Right ventricle myocardium inferior (tissue), 1 donor: ENCODE results near the gene ICAM3. TPM values are rescaled to one million over a fixed set of nuclear protein-coding genes. Genes with fewer than 3 reads are reported as not detected.

Source experiments
- ATAC-seq: fragments of 200-7000 bp; cut with Tn5 transposase; one replicate; pipeline ENCODE4 v1.9.1; 2020; ENCODE audit warnings: mild to moderate bottlenecking, moderate library complexity
- DNase-seq: peaks from one replicate; pipeline ENCODE4 v3.0.0; 2021; ENCODE audit errors: missing footprints
- intact Hi-C: fragments of 100-400 bp; cut with DNase I; formaldehyde crosslinking; loops from one replicate; pipeline ENCODE4 v1.11.0; 2022
- total RNA-seq: library from RNA; stranded (reverse); fragmentation: NEBNext Ultra II Directional; extraction: Animal tissue kit (Norgen Biotek cat#: 25700); gene quantifications from one replicate; pipeline ENCODE4 v1.2.1, GENCODE V29; 2021
- donor health status: DM: no; HTN: yes; CAD: no; lungs with severe emphysema.

Gene ICAM3
- total RNA-seq, 1 donor from 2014 or later = 36.7 TPM

DNA sequence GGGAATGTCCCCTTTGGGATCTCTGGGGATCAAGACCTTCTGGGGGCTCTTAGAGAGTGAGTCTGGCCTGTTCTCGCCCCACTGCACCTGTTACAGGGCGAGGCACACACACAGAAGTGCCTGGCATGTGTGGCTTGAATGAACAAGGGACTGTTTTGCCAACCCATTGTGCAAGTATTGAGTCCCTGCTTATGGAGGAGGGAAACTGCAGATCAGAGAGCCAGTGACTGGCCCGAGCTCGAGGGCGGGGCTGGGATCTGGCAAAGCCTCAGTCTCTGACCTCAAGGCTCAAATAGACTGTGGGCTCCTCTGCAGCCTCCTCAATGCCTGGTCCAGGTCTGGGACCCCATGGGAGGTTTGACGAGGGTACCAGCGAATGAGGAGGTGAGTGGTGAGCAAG lies 11.6 kb downstream of the ICAM3 start:
- peak; percentile 6 for DNase-seq
- intact Hi-C loops = no loop called here
- ATAC-seq = no peak

DNA sequence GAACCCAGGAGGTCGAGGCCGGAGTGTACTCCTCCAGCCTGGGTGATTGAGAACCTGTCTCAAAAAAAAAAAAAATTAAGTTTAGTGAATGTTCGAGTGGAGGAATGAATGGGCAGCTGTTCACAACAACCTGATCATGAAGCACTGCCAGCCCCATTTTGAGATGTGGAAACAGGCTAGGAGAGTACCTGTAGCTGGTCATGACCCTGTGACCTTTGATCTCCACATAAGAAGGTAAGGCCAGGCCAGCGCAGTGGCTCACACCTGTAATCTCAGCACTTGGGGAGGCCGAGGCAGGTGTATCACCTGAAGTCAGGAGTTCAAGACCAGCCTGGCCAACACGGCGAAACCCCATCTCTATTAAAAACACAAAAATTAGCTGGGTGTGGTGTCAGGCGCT lies 13.7 kb downstream of the ICAM3 start:
- intact Hi-C loops = no loop called here
- ATAC-seq (no peak), DNase-seq (no peak)

DNA sequence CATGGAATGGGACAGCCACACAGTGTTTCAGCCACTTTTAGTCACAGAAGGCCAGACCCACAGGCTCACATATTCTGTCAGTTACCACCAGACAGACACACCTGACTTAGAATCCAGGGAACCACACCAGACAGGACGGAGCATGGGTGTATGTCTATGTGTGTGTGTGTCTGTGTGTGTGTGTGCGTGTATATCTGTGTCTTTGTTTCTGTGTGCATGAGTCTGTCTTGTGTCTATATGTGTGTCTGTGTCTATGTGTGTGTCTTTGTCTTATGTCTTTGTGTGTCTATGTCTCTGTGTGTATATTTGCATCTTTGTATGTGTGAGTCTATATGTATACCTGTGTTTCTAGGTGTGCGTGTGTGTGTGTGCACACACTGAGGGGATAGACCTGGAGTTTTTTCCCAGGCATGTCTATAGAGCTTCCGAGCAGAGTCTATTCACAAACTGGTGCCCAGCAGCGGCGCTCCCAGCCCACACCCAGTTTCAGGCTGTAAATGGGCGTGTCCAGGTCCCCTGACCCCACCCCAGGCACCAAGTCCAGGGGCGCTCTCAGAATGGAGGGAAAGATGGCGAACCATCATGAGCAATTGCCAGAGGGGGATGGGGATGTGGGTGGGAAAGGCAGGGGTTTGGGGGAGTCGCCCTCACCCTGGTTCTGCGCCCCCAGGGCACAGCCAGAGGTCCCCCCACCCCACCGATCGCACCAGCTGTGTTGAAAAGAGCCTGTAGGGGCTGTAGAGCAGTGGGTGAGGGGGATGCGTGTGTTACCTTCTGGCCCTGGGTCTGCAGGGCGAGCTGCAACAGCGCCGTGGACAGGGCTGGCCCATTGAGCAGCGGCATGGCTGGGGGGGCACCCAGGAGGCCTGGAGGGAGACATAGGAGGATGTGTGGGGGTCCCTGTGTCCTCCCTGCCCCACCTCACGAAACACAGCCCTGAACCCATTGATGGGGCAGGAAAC lies 17.3 kb downstream of the ICAM3 start:
- ATAC-seq (no peak), DNase-seq (peak; percentile 53)
- intact Hi-C loops = no loop called here

- ATAC-seq (no peak), DNase-seq (peak; percentile 52)
- intact Hi-C loops = no loop called here
Observed at GRCh38 chr19:10321417-10321797, 18.0 kb downstream of the ICAM3 start.

GRCh38 chr19:10320602-10321416 lies 18.6 kb downstream of the ICAM3 start:
- ATAC-seq (no peak), DNase-seq (peak; percentile 28)
- intact Hi-C loops = no loop called here

GRCh38 chr19:10318807-10319682 lies 20.4 kb downstream of the ICAM3 start:
- peak; percentile 50 for DNase-seq
- intact Hi-C loops = no loop called here
- ATAC-seq = no peak

- ATAC-seq (no peak), DNase-seq (peak; percentile 32)
- intact Hi-C loops = no loop called here
Observed at GRCh38 chr19:10317857-10318462, 21.5 kb downstream of the ICAM3 start.

- intact Hi-C loops = no loop called here
- DNase-seq (peak; percentile 45), ATAC-seq (no peak)
Observed at GRCh38 chr19:10317045-10317856, 22.2 kb downstream of the ICAM3 start.

DNA sequence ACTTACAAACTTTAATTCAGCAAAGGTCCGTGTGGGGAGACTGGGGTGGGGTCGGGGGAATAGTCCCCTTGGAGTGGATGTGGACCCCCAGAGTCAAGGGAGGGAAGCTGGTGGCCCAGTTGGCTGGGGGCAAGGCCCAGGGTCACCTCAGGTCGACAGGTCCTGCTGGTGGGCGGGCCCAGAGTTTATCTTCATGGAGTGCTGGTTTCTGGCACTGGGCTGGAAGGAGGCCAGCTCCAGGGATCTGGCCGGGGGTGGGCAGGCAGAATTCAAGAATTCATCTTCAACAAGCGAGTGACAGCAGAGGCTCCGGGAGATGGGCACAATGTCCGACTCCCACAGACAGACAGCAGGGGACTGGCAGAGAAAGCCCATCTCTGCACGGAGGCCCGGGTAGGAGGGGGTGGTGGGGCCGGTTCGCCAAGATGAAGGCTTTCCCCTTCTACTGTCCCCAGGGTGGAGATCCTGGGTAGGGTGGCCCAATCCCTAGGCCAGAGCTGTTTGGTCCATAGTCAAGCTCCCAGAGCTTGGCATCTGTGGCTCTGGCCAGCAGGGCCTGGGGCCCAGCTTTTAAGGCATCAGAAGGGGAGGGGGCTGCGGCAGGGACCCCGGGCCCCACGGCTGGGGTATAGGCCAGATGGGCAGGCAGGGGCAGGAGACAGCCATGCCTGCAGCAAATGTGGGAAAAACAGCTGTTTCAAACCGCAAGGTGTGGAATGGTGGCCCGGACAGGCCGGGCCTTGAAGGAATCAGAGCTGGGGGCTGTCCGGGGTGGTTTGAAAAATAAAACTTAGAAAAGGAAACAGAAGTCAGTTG lies 23.0 kb downstream of the ICAM3 start:
- DNase-seq (peak; percentile 41), ATAC-seq (no peak)
- intact Hi-C loops = no loop called here

GRCh38 chr19:10315335-10316214 lies 23.8 kb downstream of the ICAM3 start, which contains the start of gene FDX2:
TSS of gene FDX2 (minus strand) at chr19:10316015. CDS start at chr19:10315996, 19 bp downstream.
- intact Hi-C loops = no loop called here
- peak; percentile 89 for ATAC-seq
- peak; percentile 94 for DNase-seq

GRCh38 chr19:10309423-10309822 lies 30.0 kb downstream of the ICAM3 start, which contains the start of gene ZGLP1:
TSS of gene ZGLP1 (minus strand) at chr19:10309815.
- ATAC-seq = no peak
- DNase-seq = peak; percentile 11
- intact Hi-C loops = no loop called here

GRCh38 chr19:10306327-10306726 lies 33.1 kb downstream of the ICAM3 start:
- intact Hi-C loops = no loop called here
- DNase-seq = peak; percentile 13
- no peak for ATAC-seq

- DNase-seq (peak; percentile 74), ATAC-seq (peak; percentile 47)
- intact Hi-C loops = no loop called here
Observed at GRCh38 chr19:10305139-10305806, 34.2 kb downstream of the ICAM3 start.

DNA sequence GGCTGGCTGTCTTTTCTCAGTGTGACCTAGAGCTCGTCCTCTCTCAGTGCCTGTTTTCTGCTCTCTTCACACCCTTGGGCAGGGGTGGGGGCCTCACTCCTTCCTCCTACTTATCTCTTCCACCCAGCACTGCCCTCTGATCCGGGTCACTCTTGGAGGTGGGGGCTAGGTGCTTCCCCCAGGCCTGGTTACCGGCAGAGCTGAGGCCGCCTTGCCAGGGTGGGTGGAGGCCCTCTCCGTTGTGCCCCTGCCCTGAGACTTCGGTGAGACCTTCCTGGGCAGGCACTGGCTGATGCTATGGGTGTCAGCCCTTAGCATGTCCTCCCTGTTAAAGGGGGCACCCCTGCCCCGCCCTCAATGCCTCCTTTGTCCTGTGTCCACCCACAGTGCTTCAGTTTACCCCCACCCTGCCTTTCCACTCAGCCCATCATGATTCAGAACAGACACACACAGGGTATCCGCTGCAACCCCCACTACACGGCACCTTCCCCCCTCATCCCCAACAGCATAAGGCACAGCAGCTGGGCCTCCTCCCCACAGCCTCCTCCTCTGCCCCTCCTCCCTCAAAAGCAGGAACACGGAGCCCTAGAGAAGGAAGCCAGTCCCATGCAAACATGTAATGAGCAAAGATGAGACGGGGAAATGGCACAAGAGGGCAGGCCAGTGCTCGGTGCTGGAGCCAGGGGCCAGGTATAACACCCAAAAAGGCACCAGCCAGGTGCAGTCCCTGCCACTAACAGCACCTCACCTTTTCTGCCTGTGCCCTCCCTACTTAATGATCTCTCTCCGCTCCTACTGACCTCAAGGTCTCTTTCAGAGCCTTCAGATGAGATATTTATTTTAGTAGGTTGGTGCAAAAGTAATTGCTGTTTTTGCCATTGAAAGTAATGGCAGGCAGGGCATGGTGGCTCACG lies 39.6 kb downstream of the ICAM3 start:
- DNase-seq = peak; percentile 57
- intact Hi-C loops = no loop called here
- ATAC-seq = peak; percentile 28
